Stimulated activated CD8-positive, alpha-beta memory T cell treated with anti-CD3 and anti-CD28 coated beads, Interleukin-7, amount 100 ng/mL, for 48 hours (primary cell): ENCODE results near the gene LRPPRC.

Experiments
- DNase-seq, 2 donors: peaks; one replicate each; pipeline ENCODE4 v3.0.0-alpha.2; 2020; ENCODE audit warnings: low read depth in 1 of 2; ENCODE audit errors: extremely low read depth in 1 of 2

The LRPPRC gene

GRCh38 chr2:43984533-43984932 is 11.3 kb downstream of the LRPPRC start:
- DNase-seq, result no peak

GRCh38 chr2:43980902-43981301 is 14.9 kb downstream of the LRPPRC start:
- DNase-seq, result no peak

- DNase-seq, result no peak
Measured at GRCh38 chr2:43977677-43978375, 18.0 kb downstream of the LRPPRC start.

GRCh38 chr2:43960921-43961320 is 34.9 kb downstream of the LRPPRC start:
- DNase-seq, result no peak

GRCh38 chr2:43958397-43959275 is 37.2 kb downstream of the LRPPRC start:
- DNase-seq, result no peak

GRCh38 chr2:43950383-43951008 is 45.3 kb downstream of the LRPPRC start:
- no peak for DNase-seq

GRCh38 chr2:43948370-43948769 is 47.4 kb downstream of the LRPPRC start:
- DNase-seq, result no peak

GRCh38 chr2:43946685-43947084 is 49.1 kb downstream of the LRPPRC start:
- no peak for DNase-seq

- no peak for DNase-seq
Measured at GRCh38 chr2:43945439-43945838, 50.4 kb downstream of the LRPPRC start.

GRCh38 chr2:43944915-43945314 is 50.9 kb downstream of the LRPPRC start:
- no peak for DNase-seq

GRCh38 chr2:43943809-43944452 is 51.9 kb downstream of the LRPPRC start:
- DNase-seq, result no peak

- DNase-seq, result no peak
Measured at GRCh38 chr2:43943323-43943722, 52.5 kb downstream of the LRPPRC start.

GRCh38 chr2:43942881-43943280 is 52.9 kb downstream of the LRPPRC start:
- no peak for DNase-seq

GRCh38 chr2:43941966-43942365 is 53.8 kb downstream of the LRPPRC start:
- DNase-seq, result no peak

- no peak for DNase-seq
Measured at GRCh38 chr2:43941359-43941758, 54.4 kb downstream of the LRPPRC start.

- DNase-seq, result no peak
Measured at GRCh38 chr2:43939695-43940256, 56.0 kb downstream of the LRPPRC start.

- DNase-seq, result no peak
Measured at GRCh38 chr2:43937269-43937820, 58.4 kb downstream of the LRPPRC start.

- no peak for DNase-seq
Measured at GRCh38 chr2:43934567-43934966, 61.2 kb downstream of the LRPPRC start.

GRCh38 chr2:43931293-43931692 is 64.5 kb downstream of the LRPPRC start:
- no peak for DNase-seq

GRCh38 chr2:43927442-43927841 is 68.3 kb downstream of the LRPPRC start:
- DNase-seq, result no peak

GRCh38 chr2:43925431-43925830 is 70.4 kb downstream of the LRPPRC start:
- DNase-seq, result no peak
